Stimulated activated CD4-positive, alpha-beta T cell treated with anti-CD3 and anti-CD28 coated beads, TNF-alpha, amount 100 ng/mL, for 1 hour (primary cell): ENCODE results near the gene CYP17A1.

Experiments
- DNase-seq, 3 donors: peaks; one replicate each; pipeline ENCODE4 v3.0.0-alpha.2; 2020; ENCODE audit warnings: low read depth in 3 of 3, low spot score in 1 of 3

Gene CYP17A1

GRCh38 chr10:102811346-102811745 is 25.9 kb downstream of the CYP17A1 start:
- DNase-seq: no peak

GRCh38 chr10:102808380-102808779 is 28.8 kb downstream of the CYP17A1 start:
- no peak for DNase-seq

GRCh38 chr10:102804382-102805055 is 32.7 kb downstream of the CYP17A1 start:
- DNase-seq: no peak

GRCh38 chr10:102802920-102803534 is 34.2 kb downstream of the CYP17A1 start:
- DNase-seq: no peak

- DNase-seq: no peak
Measured at GRCh38 chr10:102801978-102802377, 35.2 kb downstream of the CYP17A1 start.

GRCh38 chr10:102801496-102801895 is 35.7 kb downstream of the CYP17A1 start:
- DNase-seq: no peak

GRCh38 chr10:102800611-102801335 is 36.4 kb downstream of the CYP17A1 start:
- no peak for DNase-seq

GRCh38 chr10:102799691-102800471 is 37.3 kb downstream of the CYP17A1 start:
- no peak for DNase-seq

GRCh38 chr10:102796407-102797176 is 40.6 kb downstream of the CYP17A1 start:
- peak in 2 of 3 donors; percentile 12 to 16 for DNase-seq

- DNase-seq: no peak
Measured at GRCh38 chr10:102795453-102796406, 41.5 kb downstream of the CYP17A1 start.

GRCh38 chr10:102791754-102792395 is 45.3 kb downstream of the CYP17A1 start:
- DNase-seq: no peak

GRCh38 chr10:102785818-102786217 is 51.4 kb downstream of the CYP17A1 start:
- DNase-seq: no peak

- no peak for DNase-seq
Measured at GRCh38 chr10:102783568-102783967, 53.6 kb downstream of the CYP17A1 start.

GRCh38 chr10:102782673-102783551 is 54.3 kb downstream of the CYP17A1 start:
- DNase-seq: no peak

GRCh38 chr10:102781921-102782557 is 55.2 kb downstream of the CYP17A1 start:
- DNase-seq: no peak

GRCh38 chr10:102781090-102781920 is 55.9 kb downstream of the CYP17A1 start:
- no peak for DNase-seq
